ENCODE data around the gene PIK3IP1.
"Not testable (repeated sequence)": the region's sequence is repeated elsewhere in the genome, so short reads cannot be mapped to it uniquely, and the experiment has no call there.

The PIK3IP1 gene

GRCh38 chr22:31248965-31249958 lies 43.0 kb downstream of the PIK3IP1 start:
- TF ChIP-seq CTCF (IDR thresholded peaks at IDR 0.05; ENCODE audit: insufficient read depth, low read depth, low read length, missing control alignments), result no peak
- H3K4me3 ChIP-seq (ENCODE audit: low read length), result peak overlapping the region; percentile 96

GRCh38 chr22:31248138-31248745 lies 44.0 kb downstream of the PIK3IP1 start:
- peak overlapping the region; percentile 96 for H3K4me3 ChIP-seq (ENCODE audit: low read length)
- no peak for TF ChIP-seq CTCF (IDR thresholded peaks at IDR 0.05; ENCODE audit: insufficient read depth, low read depth, low read length, missing control alignments)
- peak; percentile 97 for DNase-seq (ENCODE audit: low read depth)

More at GRCh38 chr22:31248965-31249958, 43.0 kb downstream of the PIK3IP1 start:
- DNase-seq (ENCODE audit: low read depth), result peak; percentile 74

- peak overlapping the region; percentile 96 for H3K4me3 ChIP-seq (ENCODE audit: low read length)
- no peak for DNase-seq (ENCODE audit: low read depth)
- TF ChIP-seq CTCF (IDR thresholded peaks at IDR 0.05; ENCODE audit: insufficient read depth, low read depth, low read length, missing control alignments), result no peak
Observed at GRCh38 chr22:31247726-31248125, 44.6 kb downstream of the PIK3IP1 start.

GRCh38 chr22:31246687-31247086 lies 45.6 kb downstream of the PIK3IP1 start:
- no peak for TF ChIP-seq CTCF (IDR thresholded peaks at IDR 0.05; ENCODE audit: insufficient read depth, low read depth, low read length, missing control alignments)
- DNase-seq (ENCODE audit: low read depth), result no peak
- no peak overlapping the region for H3K4me3 ChIP-seq (ENCODE audit: low read length)

GRCh38 chr22:31245998-31246397 lies 46.3 kb downstream of the PIK3IP1 start:
- H3K4me3 ChIP-seq (ENCODE audit: low read length); DNase-seq (ENCODE audit: low read depth): not testable (repeated sequence)

GRCh38 chr22:31244943-31245451 lies 47.3 kb downstream of the PIK3IP1 start:
- no peak for TF ChIP-seq CTCF (IDR thresholded peaks at IDR 0.05; ENCODE audit: insufficient read depth, low read depth, low read length, missing control alignments)
- H3K4me3 ChIP-seq (ENCODE audit: low read length), result no peak overlapping the region
- no peak for DNase-seq (ENCODE audit: low read depth)
